Activated CD4-positive, alpha-beta T cell treated with anti-CD3 and anti-CD28 coated beads for 24 hours (primary cell): Measurements from ENCODE around the gene TMEM151A.
"Not testable (repeated sequence)": the region's sequence is repeated elsewhere in the genome, so short reads cannot be mapped to it uniquely, and the experiment has no call there.

Source experiments
- DNase-seq, 2 donors: peaks; one replicate each; pipeline ENCODE4 v3.0.0-alpha.2; 2020; ENCODE audit warnings: low read depth in 2 of 2

Gene TMEM151A

DNA sequence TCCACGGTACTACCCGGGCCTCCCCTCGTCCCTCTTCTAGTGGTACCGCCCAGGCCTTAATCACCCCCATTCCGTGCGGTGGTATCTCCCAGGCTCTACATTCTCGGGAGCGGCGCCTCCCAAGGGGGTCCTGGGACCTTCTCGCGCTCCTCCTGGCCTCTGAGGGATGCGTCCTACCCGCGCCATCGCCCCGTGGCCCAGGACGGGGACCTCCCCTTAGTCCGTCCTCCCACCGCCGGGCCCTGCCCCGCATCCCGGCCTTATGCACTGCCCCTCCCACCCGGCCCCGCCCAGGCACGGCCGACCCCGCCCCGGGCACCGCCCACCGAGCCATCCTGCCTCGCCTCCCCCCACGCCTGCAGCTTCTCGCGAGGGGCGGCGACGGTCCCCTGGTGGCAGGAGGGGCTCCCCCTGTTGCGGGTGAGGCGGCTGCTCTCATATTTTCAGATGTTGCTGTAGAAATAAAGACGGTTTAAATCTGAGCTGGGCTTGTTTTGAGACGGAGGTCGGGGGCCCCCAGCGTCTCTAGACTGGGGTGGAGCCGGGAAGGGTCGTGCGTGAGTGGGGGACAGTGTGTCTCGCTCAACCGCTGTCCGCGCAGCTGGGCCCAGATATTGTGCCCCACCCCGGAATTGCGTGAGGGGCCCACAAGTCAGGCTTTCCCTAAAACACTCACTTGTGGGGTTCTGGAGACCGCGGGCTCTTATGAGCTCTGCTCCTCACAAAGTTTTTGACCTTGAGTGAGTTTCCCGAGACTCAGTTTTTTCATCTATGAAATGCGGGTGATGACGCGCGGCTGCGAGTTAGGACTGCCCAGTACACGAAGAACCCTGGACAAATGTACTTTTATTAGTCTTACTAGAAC lies 24.1 kb upstream of the TMEM151A start:
- peak; percentile 78 to 82 for DNase-seq

DNA sequence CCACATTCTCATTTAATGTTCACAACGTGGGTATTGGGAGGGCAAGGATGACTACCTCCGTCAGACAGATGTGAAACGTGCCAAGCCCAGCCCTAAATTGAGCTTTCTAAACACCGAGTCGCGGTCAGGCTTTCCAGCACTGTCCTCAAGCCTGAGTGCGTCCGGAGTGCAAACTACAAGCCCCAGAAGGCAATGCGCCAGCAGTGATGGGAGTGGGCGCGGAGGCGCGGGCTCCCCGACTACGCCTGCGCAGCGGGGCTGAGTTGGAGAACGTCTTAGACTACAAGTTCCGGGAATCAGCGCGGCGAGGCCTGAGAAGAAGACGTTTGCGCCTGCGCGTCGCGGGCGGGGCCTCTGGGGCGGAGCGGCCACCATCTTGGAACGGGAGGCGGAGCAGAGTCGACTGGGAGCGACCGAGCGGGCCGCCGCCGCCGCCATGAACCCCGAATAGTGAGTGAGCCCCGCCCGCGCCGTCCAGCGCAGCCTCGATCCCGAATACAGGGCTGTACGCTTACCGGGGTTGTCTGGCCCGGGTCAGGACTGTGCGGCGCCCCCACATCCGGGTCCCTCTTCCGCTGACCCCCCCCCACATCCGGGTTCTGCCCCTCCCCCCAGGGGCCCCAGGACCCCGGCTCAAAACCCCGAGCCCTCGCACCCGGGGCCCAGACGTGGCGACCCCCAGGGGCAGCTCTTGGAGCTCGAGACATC lies 23.3 kb upstream of the TMEM151A start, which contains the start of gene RAB1B:
TSS of gene RAB1B (plus strand) at position 396 of the 708 bp plus-strand sequence. CDS start at position 437, 41 bp downstream.
- DNase-seq: peak; percentile 99 to 100

DNA sequence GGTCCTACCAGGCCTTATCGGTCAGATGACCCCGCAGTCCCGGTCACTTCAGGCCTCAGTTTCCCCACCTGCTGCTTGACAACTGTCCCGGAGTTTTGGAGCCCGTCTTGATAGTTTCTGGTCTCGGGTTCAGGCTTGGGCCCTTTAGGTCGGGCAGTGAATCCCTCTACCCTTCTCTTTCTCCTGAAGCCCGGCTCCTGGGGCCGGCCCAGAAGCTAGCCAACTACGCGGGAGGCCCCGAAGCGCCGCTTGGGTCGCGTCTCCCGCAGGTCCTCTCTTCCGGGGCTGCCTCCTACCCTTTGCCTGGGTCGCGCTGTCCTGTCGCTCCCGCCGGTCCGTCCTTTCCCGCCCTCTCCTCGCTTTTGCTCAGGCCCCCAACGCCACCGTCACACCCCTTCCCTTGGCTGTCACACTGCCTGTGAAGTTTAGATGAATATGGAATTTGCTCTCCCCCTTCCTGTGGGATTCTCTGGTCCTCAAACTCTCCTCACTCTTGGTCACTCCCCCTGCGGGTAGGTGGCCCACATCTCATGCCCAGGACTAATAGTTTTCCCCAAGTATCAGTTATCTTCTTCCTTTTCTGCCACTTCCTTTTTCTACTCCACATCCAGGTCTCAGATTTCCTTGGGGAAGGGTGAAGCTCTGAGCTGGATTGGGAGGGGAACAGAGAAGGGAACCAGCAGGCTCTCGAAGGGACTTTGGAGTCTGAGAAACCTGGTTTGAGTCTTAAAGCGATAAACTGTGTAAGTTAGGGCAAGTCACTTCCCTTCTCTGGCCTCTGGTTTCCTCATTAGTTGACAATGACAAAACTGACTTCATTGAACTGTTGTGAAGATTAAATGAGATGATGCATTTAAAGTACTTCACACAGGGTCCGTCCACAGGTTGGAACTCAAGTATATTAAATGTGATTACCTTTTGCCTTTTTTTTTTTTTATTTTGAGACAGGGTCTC lies 22.5 kb upstream of the TMEM151A start:
- DNase-seq: no peak

DNA sequence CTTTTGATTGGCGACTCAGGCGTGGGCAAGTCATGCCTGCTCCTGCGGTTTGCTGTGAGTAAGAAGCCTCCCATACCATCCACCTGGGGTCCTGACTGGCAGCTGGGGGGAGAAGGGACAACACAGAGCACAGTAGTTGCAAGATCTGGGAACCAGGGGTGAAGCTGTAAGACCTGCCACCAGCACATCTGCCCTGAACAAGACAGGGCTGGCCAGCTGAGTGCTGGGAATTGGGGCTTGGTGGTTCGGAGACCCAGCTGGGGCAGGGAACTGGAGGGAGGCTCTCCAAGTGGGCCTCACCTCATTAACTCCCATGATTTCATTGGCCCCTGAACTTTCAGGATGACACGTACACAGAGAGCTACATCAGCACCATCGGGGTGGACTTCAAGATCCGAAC lies 19.9 kb upstream of the TMEM151A start:
- DNase-seq: no peak

DNA sequence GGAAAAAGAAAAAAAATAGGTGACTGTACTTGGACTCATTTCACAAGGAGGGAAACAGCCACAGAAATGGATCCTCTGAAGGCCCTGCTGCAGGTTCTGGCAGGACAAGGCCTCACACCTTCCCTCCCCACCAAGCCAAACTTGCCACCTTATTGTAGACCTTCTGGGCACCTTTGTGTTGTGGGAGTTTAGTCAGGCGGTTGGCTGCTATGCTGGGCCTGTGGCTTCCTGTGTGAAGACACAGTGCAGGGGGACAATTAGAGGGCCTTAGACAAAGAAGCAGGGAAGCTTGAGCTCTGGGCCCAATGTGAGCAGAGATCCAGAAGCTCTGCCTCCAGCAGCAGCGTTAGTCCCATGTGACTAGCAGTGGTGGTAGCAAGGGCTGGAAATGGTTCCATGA lies 19.1 kb upstream of the TMEM151A start:
- no peak for DNase-seq

DNA sequence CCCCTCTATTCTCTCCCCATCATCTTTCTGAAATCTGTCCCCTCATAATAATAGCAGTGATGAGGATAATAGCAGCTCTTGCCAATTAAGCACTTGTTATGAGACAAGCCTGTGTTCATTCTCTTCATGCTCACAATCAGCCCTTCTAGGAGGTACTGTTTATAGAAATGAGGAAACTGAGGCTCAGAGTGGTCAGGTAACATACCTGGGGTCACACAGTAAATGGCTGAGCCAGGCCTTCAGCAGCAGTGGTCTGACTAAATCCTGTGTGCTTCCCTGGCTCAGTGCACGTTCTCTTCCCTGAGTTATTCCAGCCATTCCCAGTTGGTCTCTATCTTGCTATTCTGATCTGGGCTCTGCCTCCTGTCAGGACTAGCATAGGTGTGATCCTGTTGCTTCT lies 17.5 kb upstream of the TMEM151A start:
- DNase-seq: no peak

DNA sequence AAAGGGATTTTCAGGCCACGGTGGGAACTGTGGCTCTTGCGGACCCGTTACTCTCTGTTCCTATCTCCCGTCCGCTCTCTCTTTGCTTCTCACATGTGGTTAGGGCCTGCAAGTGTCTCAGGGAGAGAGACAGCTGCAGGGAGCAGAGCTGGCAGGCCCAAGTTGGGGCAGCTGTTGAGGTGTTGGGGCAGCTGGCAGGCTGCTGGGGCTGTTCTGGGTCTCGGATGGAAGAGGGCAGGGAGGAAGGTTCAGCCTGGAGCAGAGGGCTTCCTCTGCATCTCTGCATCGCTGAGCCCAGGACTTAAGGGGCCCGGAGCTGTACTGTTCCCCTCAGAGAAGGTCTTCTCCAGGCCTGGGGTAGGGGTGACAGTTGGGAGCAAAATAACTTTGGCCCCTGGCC lies 16.3 kb upstream of the TMEM151A start:
- no peak for DNase-seq

DNA sequence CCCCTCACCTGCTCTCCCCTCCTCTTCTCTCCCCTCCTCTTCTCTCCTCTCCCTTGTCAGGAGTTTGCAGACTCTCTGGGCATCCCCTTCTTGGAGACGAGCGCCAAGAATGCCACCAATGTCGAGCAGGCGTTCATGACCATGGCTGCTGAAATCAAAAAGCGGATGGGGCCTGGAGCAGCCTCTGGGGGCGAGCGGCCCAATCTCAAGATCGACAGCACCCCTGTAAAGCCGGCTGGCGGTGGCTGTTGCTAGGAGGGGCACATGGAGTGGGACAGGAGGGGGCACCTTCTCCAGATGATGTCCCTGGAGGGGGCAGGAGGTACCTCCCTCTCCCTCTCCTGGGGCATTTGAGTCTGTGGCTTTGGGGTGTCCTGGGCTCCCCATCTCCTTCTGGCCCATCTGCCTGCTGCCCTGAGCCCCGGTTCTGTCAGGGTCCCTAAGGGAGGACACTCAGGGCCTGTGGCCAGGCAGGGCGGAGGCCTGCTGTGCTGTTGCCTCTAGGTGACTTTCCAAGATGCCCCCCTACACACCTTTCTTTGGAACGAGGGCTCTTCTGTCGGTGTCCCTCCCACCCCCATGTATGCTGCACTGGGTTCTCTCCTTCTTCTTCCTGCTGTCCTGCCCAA lies 15.6 kb upstream of the TMEM151A start:
- DNase-seq: no peak

DNA sequence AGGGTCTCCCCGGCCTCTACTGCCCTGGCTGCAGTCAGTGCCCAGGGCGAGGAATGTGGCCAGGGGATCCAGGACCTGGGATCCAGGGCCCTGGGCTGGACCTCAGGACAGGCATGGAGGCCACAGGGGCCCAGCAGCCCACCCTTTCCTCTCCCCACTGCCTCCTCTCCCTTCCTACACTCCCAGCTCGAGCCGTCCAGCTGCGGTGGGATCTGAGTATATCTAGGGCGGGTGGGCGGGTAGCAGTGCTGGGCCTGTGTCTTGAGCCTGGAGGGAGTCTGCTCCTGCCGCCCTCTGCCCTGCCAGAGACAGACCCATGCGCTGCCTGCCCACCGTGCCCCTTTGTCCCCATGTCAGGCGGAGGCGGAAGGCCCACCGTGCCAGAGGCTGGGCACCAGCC lies 15.1 kb upstream of the TMEM151A start:
- not testable (repeated sequence) for DNase-seq

DNA sequence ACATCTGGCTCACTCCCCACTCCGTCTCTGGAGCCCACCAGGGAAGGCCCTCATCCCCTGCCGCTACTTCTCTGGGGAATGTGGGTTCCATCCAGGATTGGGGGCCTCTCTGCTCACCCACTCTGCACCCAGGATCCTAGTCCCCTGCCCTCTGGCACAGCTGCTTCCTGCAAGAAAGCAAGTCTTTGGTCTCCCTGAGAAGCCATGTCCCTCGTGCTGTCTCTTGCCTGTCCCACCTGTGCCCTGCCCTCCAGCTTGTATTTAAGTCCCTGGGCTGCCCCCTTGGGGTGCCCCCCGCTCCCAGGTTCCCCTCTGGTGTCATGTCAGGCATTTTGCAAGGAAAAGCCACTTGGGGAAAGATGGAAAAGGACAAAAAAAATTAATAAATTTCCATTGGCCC lies 14.6 kb upstream of the TMEM151A start:
- DNase-seq: not testable (repeated sequence)

DNA sequence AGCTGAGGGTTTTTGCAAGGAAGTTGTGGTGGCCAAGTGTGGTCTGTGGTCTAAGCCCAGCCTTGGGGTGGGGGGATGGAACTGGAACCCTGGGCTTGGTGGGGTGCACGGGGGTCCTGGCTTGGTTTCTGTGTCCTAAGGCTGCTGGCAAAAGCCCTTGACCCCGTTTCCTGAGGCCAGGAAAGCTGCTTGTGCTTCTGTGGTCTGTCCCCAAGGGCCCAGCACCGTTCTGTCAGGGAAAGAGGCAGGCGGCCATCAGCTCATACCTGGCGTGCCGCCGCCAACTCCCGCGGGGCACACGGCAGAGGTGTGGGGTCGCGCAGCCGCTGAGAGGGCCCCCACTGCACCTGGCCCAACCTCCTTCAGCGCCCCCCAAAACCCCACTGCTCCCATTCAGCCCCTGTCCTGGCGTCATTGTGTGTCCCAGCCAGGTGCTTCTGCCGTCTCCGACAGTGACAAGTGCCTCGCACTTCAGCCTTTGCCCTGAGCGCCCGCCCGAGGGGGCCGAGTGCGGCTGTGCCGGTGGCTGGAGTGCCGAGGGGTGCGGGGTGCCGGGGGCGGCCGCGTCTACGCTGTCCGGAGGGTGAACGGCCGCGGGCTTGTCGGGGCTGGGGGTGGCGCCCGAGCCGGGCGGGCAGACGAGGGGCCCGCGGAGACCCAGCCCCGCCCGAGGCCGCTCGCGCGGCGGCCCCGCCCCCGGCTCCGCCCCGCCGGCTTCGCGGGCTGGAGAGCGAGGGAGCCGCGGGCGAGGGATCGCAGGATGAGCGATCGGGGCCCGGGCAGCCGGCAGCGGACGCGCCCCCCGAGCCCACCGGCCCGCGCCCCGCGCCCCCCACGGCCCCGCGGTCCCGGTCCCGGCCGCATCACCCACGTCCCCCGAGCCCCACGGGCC lies 14.0 kb upstream of the TMEM151A start, which contains the start of gene CNIH2:
TSS of gene CNIH2 (plus strand) at position 705 of the 892 bp plus-strand sequence. CDS start 282 bp downstream, outside the sequence.
- DNase-seq: peak; percentile 33 to 34

DNA sequence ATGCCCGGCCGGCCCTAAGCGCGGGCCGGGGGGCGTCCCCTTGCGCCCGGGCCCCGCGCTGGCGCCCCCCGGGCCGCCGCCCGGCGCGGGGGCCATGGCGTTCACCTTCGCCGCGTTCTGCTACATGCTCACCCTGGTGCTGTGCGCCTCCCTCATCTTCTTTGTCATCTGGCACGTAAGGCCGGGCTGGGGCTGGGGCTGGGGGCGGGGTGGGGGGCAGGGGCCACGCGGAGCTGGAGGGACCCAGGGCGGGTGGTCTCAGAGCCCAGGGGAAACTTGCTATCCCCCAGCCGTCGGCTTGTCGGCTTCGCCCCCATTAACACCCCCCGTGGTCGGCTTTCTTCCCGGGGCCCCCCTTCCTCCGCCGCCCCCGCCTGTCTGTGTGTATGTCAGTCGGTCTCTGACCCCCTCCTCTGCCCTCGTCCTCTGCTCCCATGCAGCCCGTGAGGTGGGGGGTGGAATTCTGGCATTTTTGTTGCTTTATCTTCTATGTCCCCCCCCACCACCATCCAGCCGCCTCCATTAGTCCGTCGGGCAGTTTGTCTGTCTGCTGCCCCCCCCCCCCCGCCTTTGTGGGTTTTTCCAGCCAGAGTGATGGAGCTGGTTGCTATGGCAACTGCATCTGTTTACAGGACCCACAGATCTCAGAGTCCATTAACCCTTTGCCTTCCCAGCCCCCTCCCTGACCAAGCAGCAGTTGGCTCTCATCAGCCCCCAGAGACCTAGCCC lies 13.2 kb upstream of the TMEM151A start:
- no peak for DNase-seq

DNA sequence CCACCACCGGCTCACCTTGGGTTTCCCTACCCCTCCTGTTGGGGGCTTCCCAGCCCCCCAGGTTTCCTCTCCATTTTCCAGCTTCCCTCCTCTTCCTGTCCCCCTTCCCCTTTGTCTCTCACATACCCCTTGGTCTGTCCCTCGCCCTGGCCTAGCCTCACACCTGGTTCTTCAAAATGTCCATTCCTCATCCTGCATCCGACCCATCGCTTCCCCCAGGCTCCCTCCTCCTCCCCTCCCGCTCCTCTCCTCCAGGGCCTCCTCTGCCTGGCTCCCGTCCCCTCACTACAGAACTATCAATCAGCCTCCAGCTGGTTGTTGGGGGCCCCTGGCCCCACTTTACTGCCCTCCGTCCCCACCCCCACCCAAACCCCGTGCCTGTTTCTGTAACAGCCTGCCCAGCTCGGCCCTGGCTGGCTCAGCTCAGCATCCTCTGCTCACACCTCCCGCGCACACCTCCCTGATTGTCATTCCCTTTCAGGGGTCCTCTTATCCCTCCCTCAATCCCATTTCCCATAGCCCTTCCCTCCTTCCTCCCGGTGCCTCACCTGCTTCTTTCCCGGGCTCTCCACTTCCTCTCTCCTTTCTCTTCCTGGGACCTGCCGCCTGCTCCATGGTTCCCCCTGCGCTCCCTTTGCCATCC lies 12.5 kb upstream of the TMEM151A start:
- no peak for DNase-seq

DNA sequence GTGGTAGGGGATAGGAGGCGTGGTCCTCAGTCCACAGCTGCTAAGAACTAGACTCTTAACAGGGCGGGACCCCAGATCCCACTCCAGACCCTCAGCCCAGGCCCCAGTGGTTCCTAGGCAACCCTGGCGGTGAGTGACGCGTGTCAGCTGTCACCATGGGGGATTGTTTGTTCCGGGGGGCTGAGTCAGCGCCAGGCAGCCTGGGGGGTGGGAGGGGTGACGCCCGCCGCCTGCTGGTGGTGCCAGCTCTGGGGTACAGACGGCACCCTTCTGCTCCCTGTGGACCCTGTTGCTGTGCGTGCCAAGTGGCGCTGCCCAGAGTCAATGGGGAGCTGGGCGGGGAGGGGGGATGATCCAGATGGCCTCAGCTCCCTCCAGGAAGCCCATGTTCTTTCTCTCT lies 11.3 kb upstream of the TMEM151A start:
- no peak for DNase-seq

DNA sequence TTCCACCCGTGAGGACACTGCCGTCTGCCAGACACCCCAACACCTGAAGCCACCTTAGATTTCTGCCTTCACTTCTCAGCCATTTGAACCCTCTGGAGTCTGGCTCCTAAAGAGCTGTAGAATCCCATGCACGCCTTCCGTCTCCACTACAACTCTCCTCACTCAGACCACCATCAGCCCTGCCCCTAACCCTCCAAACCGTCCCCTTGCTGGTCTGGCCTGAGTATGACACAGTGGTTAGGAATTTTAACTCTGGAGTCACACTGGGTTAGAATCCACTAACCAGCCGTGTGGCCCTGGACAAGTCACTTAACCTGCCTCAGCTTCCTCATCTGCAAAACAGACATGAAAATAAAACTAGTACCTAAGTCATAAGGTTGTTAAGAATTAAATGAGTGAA lies 10.7 kb upstream of the TMEM151A start:
- DNase-seq: no peak

DNA sequence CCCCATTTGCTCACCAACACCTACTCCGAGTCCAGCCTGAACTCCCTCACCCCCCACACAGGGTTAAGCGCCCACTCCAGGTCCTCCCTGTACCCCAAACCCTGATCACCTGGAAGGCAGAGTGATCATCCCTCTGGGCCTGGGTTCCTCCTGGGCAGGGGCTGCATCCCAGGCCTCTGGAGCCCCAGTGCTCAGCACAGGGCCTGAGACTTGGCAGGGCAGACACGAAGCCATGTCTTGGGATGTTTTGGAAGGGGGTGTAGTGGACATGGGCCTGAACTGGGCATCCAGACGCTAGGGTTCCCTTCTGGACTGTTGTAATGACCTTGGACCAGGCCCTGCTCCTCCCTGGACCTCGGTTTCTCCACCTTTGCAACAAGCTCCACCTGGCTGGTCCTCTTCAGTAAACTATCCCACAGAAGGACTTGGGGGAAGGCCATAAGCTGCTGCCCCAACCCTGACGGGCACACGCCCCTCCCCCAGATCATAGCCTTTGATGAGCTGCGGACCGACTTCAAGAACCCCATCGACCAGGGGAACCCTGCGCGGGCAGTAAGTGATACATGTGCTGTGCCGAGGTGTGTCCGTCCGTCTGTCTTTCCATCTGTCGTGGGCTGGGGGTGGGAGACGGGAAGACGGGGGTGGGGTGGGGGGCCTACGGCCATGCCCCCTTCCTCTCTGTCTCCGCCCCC lies 9.8 kb upstream of the TMEM151A start:
- DNase-seq: no peak

DNA sequence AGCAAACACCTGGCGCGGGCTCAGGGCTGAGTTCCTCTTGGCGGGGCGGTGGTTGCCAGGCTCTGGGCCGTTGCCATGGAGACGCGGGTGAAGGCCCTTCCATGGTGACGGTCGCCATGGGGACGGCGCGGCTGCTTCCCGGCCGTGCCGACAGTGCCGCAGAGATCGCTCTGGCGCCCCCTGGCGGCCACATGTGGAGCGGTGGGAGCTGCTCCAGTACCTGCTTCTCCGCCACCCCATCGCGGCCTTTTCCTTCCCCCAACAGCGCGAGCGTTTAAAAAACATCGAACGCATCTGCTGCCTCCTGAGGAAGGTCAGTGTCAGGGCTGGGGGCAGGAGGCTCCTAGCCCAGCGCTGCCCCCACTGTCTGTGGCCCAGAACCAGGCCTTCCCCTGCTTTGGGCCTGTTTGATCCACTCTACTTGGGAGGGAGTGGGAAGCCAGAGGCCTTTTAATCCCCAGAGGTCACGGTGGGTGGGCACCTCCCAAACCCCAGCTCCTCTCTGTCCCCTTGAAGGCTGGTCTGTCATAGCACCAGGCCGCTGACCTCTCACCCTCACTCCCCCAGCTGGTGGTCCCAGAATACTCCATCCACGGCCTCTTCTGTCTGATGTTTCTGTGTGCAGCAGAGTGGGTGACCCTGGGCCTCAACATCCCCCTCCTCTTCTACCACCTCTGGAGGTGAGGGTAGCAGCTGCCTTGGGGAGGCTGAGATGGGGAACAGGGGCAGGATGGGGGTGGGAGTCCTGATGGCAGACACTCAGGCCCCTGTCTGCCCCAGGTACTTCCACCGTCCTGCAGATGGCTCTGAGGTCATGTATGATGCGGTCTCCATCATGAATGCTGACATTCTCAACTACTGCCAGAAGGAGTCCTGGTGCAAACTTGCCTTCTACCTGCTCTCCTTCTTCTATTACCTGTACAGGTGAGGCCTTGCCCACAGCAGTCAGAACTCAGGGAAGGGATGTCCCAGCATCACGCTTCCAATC lies 8.9 kb upstream of the TMEM151A start:
- peak; percentile 98 for DNase-seq
